Fibroblast of pulmonary artery (primary cell): ENCODE results near the gene KRTAP4-16.
"Not testable (repeated sequence)": the region's sequence is repeated elsewhere in the genome, so short reads cannot be mapped to it uniquely, and the experiment has no call there.

Experiments used
- DNase-seq: peaks from one replicate; pipeline ENCODE4 v3.0.0-alpha.2; 2010; ENCODE audit warnings: low read depth
- H3K4me3 ChIP-seq: replicated peaks from 2 replicates; pipeline ENCODE4 v1.5.1; 2011; ENCODE audit warnings: low read depth, mild to moderate bottlenecking, control low read depth, low read length, moderate library complexity
- CTCF ChIP-seq: IDR thresholded peaks from 2 replicates; pipeline ENCODE4 v1.5.1; 2011; ENCODE audit warnings: mild to moderate bottlenecking, control low read depth, low read length, inconsistent platforms; ENCODE audit errors: missing control alignments

KRTAP4-16 gene

DNA sequence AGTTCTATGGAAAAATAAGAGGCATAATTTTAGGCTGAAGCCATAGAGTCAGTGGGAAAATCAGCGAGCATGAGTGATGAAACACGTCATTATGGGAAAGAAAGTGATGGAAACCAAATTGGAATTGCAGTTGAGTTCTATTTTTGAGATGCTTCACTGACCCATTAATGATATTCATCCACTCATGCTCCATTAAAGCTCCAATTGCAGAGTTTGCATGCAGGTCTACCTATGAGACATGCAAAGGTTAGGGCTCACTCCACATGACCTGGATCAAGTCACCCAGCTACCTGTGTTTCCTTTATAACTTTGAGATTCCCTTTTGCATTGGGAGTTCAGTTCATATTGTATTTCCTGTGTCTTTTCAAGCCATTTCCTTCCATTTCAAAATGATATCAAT, 28.3 kb downstream of the KRTAP4-16 start:
- no peak for TF ChIP-seq CTCF
- no peak overlapping the region for H3K4me3 ChIP-seq
- no peak for DNase-seq

DNA sequence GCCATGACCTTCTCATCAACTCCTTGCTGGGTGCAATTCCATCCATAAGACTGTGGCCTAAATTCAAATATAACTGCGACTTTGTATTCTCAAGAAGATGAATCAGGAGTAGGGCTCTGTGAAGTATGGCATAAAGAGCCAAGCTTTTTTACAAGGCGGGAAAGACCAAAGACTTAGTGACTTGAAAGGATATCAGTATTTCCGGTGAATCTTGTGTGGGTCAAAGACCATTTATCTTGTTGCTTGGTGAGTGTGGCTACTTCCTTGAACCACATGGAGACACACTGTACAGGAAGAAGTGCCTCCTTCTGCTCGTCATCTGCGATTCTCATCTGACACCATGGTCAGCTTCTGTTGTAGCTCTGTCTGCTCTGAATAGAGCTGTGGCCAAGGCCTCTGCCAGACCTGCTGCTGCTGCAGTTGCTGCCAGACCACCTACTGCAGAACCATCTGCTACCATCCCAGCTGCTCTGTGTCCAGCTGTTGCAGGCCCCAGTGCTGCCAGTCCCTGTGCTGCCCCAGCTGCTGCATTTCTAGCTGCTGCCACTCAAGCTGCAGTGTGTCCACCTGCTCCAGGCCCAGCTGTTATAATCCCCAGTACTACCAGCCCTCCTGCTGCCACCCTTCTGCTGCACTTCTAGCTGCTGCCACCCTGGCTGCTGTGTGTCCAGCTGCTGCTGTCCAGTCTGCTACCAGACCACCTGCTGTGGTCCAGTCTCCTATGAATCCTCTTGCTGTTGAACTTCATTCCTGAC, 30.2 kb downstream of the KRTAP4-16 start:
- no peak overlapping the region for H3K4me3 ChIP-seq
- no peak for DNase-seq
- TF ChIP-seq CTCF: no peak

GRCh38 chr17:41069031-41069430, 33.0 kb downstream of the KRTAP4-16 start:
- DNase-seq: no peak
- no peak for TF ChIP-seq CTCF
- no peak overlapping the region for H3K4me3 ChIP-seq

DNA sequence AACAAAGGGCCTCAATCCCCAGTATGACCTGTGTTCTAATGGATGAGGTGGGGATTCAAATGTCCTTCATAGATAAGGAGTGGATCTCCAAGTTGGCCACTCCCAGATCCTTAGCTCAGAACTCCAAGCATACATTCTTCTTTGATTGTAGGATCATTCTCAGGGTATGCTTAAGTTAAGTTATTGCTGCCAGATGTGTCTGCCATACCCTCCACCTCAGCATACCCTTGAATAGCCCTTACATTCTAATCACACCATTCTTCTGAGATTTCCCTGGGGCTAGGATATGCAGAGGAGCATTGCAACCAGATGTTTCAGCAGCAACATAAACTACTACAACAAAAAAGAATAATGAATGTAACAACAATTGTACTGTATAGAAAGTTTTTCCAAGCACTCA, 34.7 kb downstream of the KRTAP4-16 start:
- no peak overlapping the region for H3K4me3 ChIP-seq
- no peak for DNase-seq
- TF ChIP-seq CTCF: no peak

DNA sequence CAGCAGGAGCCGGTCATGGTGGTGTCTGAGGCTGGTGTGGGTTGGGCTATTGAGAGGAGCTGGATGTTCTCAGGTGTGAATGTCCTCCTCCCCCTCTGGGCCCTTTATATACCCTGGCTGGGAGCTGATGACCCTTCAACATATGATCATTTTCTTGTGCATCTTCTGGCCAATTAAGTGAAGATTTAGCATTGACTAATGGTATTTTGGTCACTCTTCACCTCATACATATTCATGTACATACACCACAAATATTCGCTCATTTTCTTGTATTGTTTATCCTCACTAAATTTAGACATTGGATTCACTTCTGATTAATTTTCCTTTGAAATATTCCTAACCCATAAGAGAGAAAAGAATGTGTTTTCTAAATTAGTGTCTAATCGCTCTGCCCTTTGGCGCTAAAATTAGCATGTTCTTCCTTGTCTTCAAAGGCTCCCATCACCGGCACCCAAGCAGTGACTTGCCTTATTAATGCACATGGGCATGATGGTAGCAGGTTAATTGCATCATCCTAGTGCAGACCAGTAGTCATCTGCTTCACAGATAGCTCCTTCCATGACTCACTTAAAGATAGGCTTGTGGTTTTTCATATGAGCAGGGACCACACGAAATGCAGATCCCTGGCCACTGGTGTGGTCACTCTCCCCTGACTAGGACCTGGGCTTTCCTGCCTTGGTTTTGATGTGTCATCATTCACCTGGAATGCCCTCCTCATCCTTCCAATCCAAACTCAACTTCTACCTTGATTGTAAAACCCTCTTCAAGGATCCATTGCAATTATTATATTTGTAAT, 36.0 kb downstream of the KRTAP4-16 start, which contains the start of gene KRTAP2-4:
KRTAP2-4 (minus strand) TSS at position 51 of the 796 bp plus-strand sequence; CDS start at position 17, 34 bp downstream.
- no peak for TF ChIP-seq CTCF
- DNase-seq: peak; percentile 49
- no peak within 1 kb of the TSS for H3K4me3 ChIP-seq

- not testable (repeated sequence) for DNase-seq, H3K4me3 ChIP-seq
Observed at GRCh38 chr17:41065016-41065689, 36.9 kb downstream of the KRTAP4-16 start.

DNA sequence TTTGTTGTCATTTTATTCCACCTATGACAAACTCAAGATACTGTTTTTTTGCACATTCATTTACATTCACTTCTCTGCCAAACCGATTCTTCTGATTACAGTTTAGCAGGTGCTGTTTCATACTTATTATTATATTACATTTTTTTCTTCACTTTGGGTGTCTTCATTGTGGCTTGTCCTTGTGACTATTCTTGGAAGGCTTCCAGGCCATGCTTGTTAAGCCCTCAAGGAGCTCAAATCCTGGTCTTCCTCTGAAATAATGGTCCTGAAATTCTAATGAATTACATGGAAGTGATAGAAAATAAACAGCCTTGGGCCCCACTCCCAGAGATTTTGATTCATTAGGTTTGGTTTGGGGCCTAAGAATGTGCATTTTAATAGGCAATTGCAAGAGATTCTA, 37.7 kb downstream of the KRTAP4-16 start:
- DNase-seq: no peak
- no peak for TF ChIP-seq CTCF
- H3K4me3 ChIP-seq: no peak overlapping the region
